Limb (tissue), 2 donors: ENCODE data around the gene GSTP1.
"Not testable (repeated sequence)": the region's sequence is repeated elsewhere in the genome, so short reads cannot be mapped to it uniquely, and the experiment has no call there.

ENCODE experiments used
- DNase-seq, 2 donors: peaks; one replicate each; pipeline ENCODE4 v3.0.0-alpha.2; 2016; ENCODE audit errors: extremely low spot score in 2 of 2

Gene GSTP1

GRCh38 chr11:67614730-67615714 is 31.4 kb downstream of the GSTP1 start:
- DNase-seq, result peak in 1 of 2 donors; percentile 36

- DNase-seq, result peak in 1 of 2 donors; percentile 24
These were observed 32.3 kb downstream of the GSTP1 start for GRCh38 chr11:67615728-67616430.

- no peak for DNase-seq
These were observed 33.0 kb downstream of the GSTP1 start for GRCh38 chr11:67616431-67617242.

- no peak for DNase-seq
These were observed 33.8 kb downstream of the GSTP1 start for GRCh38 chr11:67617243-67617953.

GRCh38 chr11:67618901-67619659 is 35.5 kb downstream of the GSTP1 start:
- DNase-seq, result not testable (repeated sequence)

- not testable (repeated sequence) for DNase-seq
These were observed 36.3 kb downstream of the GSTP1 start for GRCh38 chr11:67619683-67620618.

GRCh38 chr11:67620621-67621020 is 37.0 kb downstream of the GSTP1 start:
- DNase-seq, result not testable (repeated sequence)

- DNase-seq, result not testable (repeated sequence)
These were observed 38.3 kb downstream of the GSTP1 start for GRCh38 chr11:67621928-67622327.

- DNase-seq, result not testable (repeated sequence)
These were observed 39.3 kb downstream of the GSTP1 start for GRCh38 chr11:67622905-67623304.

- DNase-seq, result not testable (repeated sequence)
These were observed 40.2 kb downstream of the GSTP1 start for GRCh38 chr11:67623795-67624194.

GRCh38 chr11:67626131-67626833 is 42.7 kb downstream of the GSTP1 start:
- not testable (repeated sequence) for DNase-seq

GRCh38 chr11:67626970-67627369 is 43.4 kb downstream of the GSTP1 start:
- no peak for DNase-seq

- DNase-seq, result no peak
These were observed 43.8 kb downstream of the GSTP1 start for GRCh38 chr11:67627441-67627811.

GRCh38 chr11:67627812-67628624 is 44.4 kb downstream of the GSTP1 start:
- peak in 1 of 2 donors; percentile 31 for DNase-seq

GRCh38 chr11:67628710-67629385 is 45.2 kb downstream of the GSTP1 start:
- peak in 1 of 2 donors; percentile 49 for DNase-seq

GRCh38 chr11:67629386-67630227 is 46.0 kb downstream of the GSTP1 start, which contains the start of gene NUDT8:
Gene NUDT8, minus strand, starts transcription at chr11:67629937. Its CDS starts 26 bp downstream, at chr11:67629911.
- DNase-seq, result peak; percentile 83
